Coronary artery (tissue), 2 donors: ENCODE results near the gene USP6NL.
"Not testable (repeated sequence)": the region's sequence is repeated elsewhere in the genome, so short reads cannot be mapped to it uniquely, and the experiment has no call there.

Experiments used
- DNase-seq: peaks from one replicate; pipeline ENCODE4 v3.0.0-alpha.2; 2017; ENCODE audit warnings: low spot score
- H3K27ac ChIP-seq, 2 donors: fragments of 200-600 bp; sonication (generic); one replicate each; pipeline ENCODE4 v1.5.1; 2016 to 2019
- H3K4me3 ChIP-seq: fragments of 200-600 bp; sonication (generic); 2 replicates; pipeline ENCODE4 v1.5.1; 2016; ENCODE audit warnings: mild to moderate bottlenecking, moderate library complexity
- CTCF ChIP-seq: fragments of 200-600 bp; sonication (generic); IDR thresholded peaks from one replicate; pipeline ENCODE4 v1.5.1; 2019; ENCODE audit warnings: antibody characterized with exemption

The USP6NL gene

GRCh38 chr10:11437391-11438142 lies 173.9 kb downstream of the USP6NL start:
- Histone ChIP-seq H3K4me3 (no peak overlapping the region), H3K27ac (no peak overlapping the region)
- no peak for TF ChIP-seq CTCF
- peak; percentile 50 for DNase-seq

GRCh38 chr10:11436445-11436844 lies 175.0 kb downstream of the USP6NL start:
- not testable (repeated sequence) for H3K4me3 ChIP-seq, H3K27ac ChIP-seq
- peak; percentile 31 for DNase-seq

- no peak for TF ChIP-seq CTCF
- H3K4me3 ChIP-seq = no peak overlapping the region
- no peak overlapping the region for H3K27ac ChIP-seq
- peak; percentile 52 for DNase-seq
Observed at GRCh38 chr10:11435581-11435981, 175.9 kb downstream of the USP6NL start.

- Histone ChIP-seq H3K27ac (no peak overlapping the region), H3K4me3 (no peak overlapping the region)
- no peak for TF ChIP-seq CTCF
- DNase-seq = no peak
Observed at GRCh38 chr10:11434324-11434723, 177.1 kb downstream of the USP6NL start.

GRCh38 chr10:11433657-11434056 lies 177.8 kb downstream of the USP6NL start:
- no peak for DNase-seq
- no peak overlapping the region for H3K4me3 ChIP-seq
- no peak overlapping the region for H3K27ac ChIP-seq
- no peak for TF ChIP-seq CTCF

- Histone ChIP-seq H3K4me3 (no peak overlapping the region), H3K27ac (no peak overlapping the region)
- no peak for DNase-seq
- TF ChIP-seq CTCF = no peak
Observed at GRCh38 chr10:11431216-11431555, 180.3 kb downstream of the USP6NL start.

GRCh38 chr10:11430421-11431215 lies 180.8 kb downstream of the USP6NL start:
- no peak overlapping the region for H3K4me3 ChIP-seq
- DNase-seq = no peak

More at GRCh38 chr10:11430421-11431215, 180.8 kb downstream of the USP6NL start:
- H3K27ac ChIP-seq = no peak overlapping the region
- no peak for TF ChIP-seq CTCF
